IMR-90 (cell line): ENCODE results near the gene SCPEP1. TPM values are rescaled to one million over a fixed set of nuclear protein-coding genes. Genes with fewer than 3 reads are reported as not detected.

ENCODE experiments used
- ATAC-seq: fragments of 200-7000 bp; cut with Tn5 transposase; 2 replicates; pipeline ENCODE4 v1.9.1; 2020; ENCODE audit warnings: low read depth, mild to moderate bottlenecking, moderate library complexity
- BruUV-seq: library from RNA; stranded (reverse); fragments of 400-500 nt; replicated peaks from 2 replicates; lab custom pipeline; 2021; lab: Mats Ljungman, UMichigan
- CTCF ChIA-PET: fragments of 300-600 bp; formaldehyde crosslinking; extraction: SDS; loops from one replicate; lab custom pipeline; 2021; ENCODE audit warnings: antibody characterized with exemption; lab: Yijun Ruan, JAX
- POLR2A ChIA-PET: fragments of 300-600 bp; sonication (Branson Sonifier 250); formaldehyde crosslinking; loops from one replicate; lab custom pipeline; 2022; ENCODE audit warnings: antibody characterized with exemption; ENCODE audit not compliant: unreplicated experiment; lab: Charles Lee
- DNase-seq: peaks from one replicate; pipeline ENCODE4 v3.0.0; 2013
- H2AFZ ChIP-seq: replicated peaks from 2 replicates; pipeline ENCODE3; 2013; ENCODE audit warnings: low read length, mild to moderate bottlenecking; ENCODE audit not compliant: poor library complexity
- H2AK5ac ChIP-seq: 2 replicates; pipeline ENCODE4 v1.6.1; 2013; ENCODE audit warnings: low read depth, low read length, inconsistent platforms
- H2AK9ac ChIP-seq: replicated peaks from 2 replicates; pipeline ENCODE3; 2013; ENCODE audit warnings: mild to moderate bottlenecking, low read depth, low read length, moderate library complexity; ENCODE audit not compliant: poor library complexity
- H2BK120ac ChIP-seq: 2 replicates; pipeline ENCODE4 v1.6.1; 2013; ENCODE audit warnings: low read depth, low read length, inconsistent platforms
- H2BK15ac ChIP-seq: 3 replicates; pipeline ENCODE4 v1.6.1; 2013; ENCODE audit warnings: low read depth, low read length, inconsistent platforms
- H2BK20ac ChIP-seq: 2 replicates; pipeline ENCODE4 v1.6.1; 2013; ENCODE audit warnings: low read depth, mild to moderate bottlenecking, inconsistent platforms, low read length, moderate library complexity
- H2BK5ac ChIP-seq: 2 replicates; pipeline ENCODE4 v1.6.1; 2013; ENCODE audit warnings: mild to moderate bottlenecking, low read depth, low read length, inconsistent platforms; ENCODE audit not compliant: poor library complexity, severe bottlenecking
- H3K14ac ChIP-seq: replicated peaks from 2 replicates; pipeline ENCODE4 v1.6.1; 2013; ENCODE audit warnings: low read depth, low read length, inconsistent platforms
- H3K18ac ChIP-seq: 2 replicates; pipeline ENCODE4 v1.6.1; 2013; ENCODE audit warnings: low read depth, low read length, control low read depth
- H3K23ac ChIP-seq: 2 replicates; pipeline ENCODE4 v1.6.1; 2013; ENCODE audit warnings: low read depth, low read length, inconsistent platforms
- H3K27ac ChIP-seq: 2 replicates; pipeline ENCODE4 v1.5.1; 2013; ENCODE audit warnings: mild to moderate bottlenecking, control low read depth, low read length; ENCODE audit not compliant: insufficient read depth
- H3K27me3 ChIP-seq: 2 replicates; pipeline ENCODE4 v1.6.1; 2013; ENCODE audit warnings: low read length; ENCODE audit not compliant: control insufficient read depth, insufficient read depth
- H3K36me3 ChIP-seq: 2 replicates; pipeline ENCODE4 v1.6.1; 2013; ENCODE audit warnings: low read length, mixed read lengths; ENCODE audit not compliant: control insufficient read depth, insufficient read depth
- H3K4ac ChIP-seq: 2 replicates; pipeline ENCODE4 v1.6.1; 2013; ENCODE audit warnings: low read depth, low read length, inconsistent platforms
- H3K4me1 ChIP-seq: 2 replicates; pipeline ENCODE4 v1.6.1; 2013; ENCODE audit warnings: low read length, mixed read lengths; ENCODE audit not compliant: control insufficient read depth, insufficient read depth
- H3K4me2 ChIP-seq: 2 replicates; pipeline ENCODE4 v1.6.1; 2013; ENCODE audit warnings: low read depth, mild to moderate bottlenecking, control low read depth, low read length, moderate library complexity
- H3K4me3 ChIP-seq: 2 replicates; pipeline ENCODE4 v1.5.1; 2013; ENCODE audit warnings: low read depth, mild to moderate bottlenecking, control low read depth, low read length, moderate library complexity; ENCODE audit not compliant: insufficient read depth
- H3K56ac ChIP-seq: 2 replicates; pipeline ENCODE4 v1.6.1; 2013; ENCODE audit warnings: low read length, inconsistent platforms; ENCODE audit not compliant: insufficient read depth; ENCODE audit errors: extremely low read depth
- H3K79me1 ChIP-seq, 2 experiments: 2 replicates each; pipeline ENCODE4 v1.6.1; 2013; ENCODE audit warnings: low read length in 2 of 2, inconsistent platforms in 1 of 2, low read depth in 1 of 2
- H3K9ac ChIP-seq: 2 replicates; pipeline ENCODE4 v1.6.1; 2013; ENCODE audit warnings: low read depth, low read length, control low read depth
- H3K9me1 ChIP-seq: 2 replicates; pipeline ENCODE4 v1.6.1; 2013; ENCODE audit warnings: low read length, inconsistent platforms; ENCODE audit not compliant: insufficient read depth
- H3K9me3 ChIP-seq: 2 replicates; pipeline ENCODE4 v1.6.1; 2013; ENCODE audit warnings: low read length; ENCODE audit not compliant: control insufficient read depth, insufficient read depth
- H4K20me1 ChIP-seq: 2 replicates; pipeline ENCODE4 v1.6.1; 2013; ENCODE audit warnings: low read length, inconsistent platforms; ENCODE audit not compliant: insufficient read depth
- H4K5ac ChIP-seq: 2 replicates; pipeline ENCODE4 v1.6.1; 2013; ENCODE audit warnings: mild to moderate bottlenecking, low read depth, low read length, control low read depth
- H4K8ac ChIP-seq, 2 experiments: 2 replicates each; pipeline ENCODE4 v1.6.1; 2013; ENCODE audit warnings: low read depth in 2 of 2, low read length in 2 of 2, control low read depth in 1 of 2, inconsistent platforms in 1 of 2
- H4K91ac ChIP-seq: 2 replicates; pipeline ENCODE4 v1.6.1; 2013; ENCODE audit warnings: low read depth, low read length, inconsistent platforms; ENCODE audit not compliant: insufficient read depth
- BHLHE40 ChIP-seq: fragments of 150-350 bp; IDR thresholded peaks from 2 replicates; pipeline ENCODE4 v1.6.1; 2016; ENCODE audit warnings: mild to moderate bottlenecking, low read depth, low read length
- CEBPB ChIP-seq: IDR thresholded peaks from 2 replicates; pipeline ENCODE4 v1.6.1; 2012; ENCODE audit warnings: low read depth, low read length, improper control_type of control experiment
- CHD1 ChIP-seq: IDR thresholded peaks from 2 replicates; pipeline ENCODE4 v1.6.1; 2012; ENCODE audit warnings: low read depth, low read length, improper control_type of control experiment
- ELK1 ChIP-seq: fragments of 150-350 bp; IDR thresholded peaks from 2 replicates; pipeline ENCODE4 v1.6.1; 2016; ENCODE audit warnings: low read depth, mild to moderate bottlenecking, low read length, moderate library complexity, borderline replicate concordance
- FOS ChIP-seq: fragments of 150-350 bp; IDR thresholded peaks from 2 replicates; pipeline ENCODE4 v1.6.1; 2016; ENCODE audit warnings: low read depth, low read length
- MAFK ChIP-seq: IDR thresholded peaks from 2 replicates; pipeline ENCODE4 v1.6.1; 2012; ENCODE audit warnings: low read depth, low read length, improper control_type of control experiment
- MAZ ChIP-seq: IDR thresholded peaks from 2 replicates; pipeline ENCODE4 v1.6.1; 2012; ENCODE audit warnings: low read depth, mild to moderate bottlenecking, low read length, improper control_type of control experiment, moderate library complexity, borderline replicate concordance
- MXI1 ChIP-seq: IDR thresholded peaks from 2 replicates; pipeline ENCODE4 v1.6.1; 2012; ENCODE audit warnings: low read depth, mild to moderate bottlenecking, low read length, moderate library complexity, borderline replicate concordance
- NFE2L2 ChIP-seq: fragments of 150-350 bp; IDR thresholded peaks from 2 replicates; pipeline ENCODE4 v1.6.1; 2016; ENCODE audit warnings: low read depth, mild to moderate bottlenecking, low read length
- POLR2A ChIP-seq: IDR thresholded peaks from 2 replicates; pipeline ENCODE4 v1.6.1; 2012; ENCODE audit warnings: mild to moderate bottlenecking, low read depth, low read length
- RAD21 ChIP-seq: IDR thresholded peaks from 2 replicates; pipeline ENCODE4 v1.6.1; 2012; ENCODE audit warnings: low read length, improper control_type of control experiment
- RCOR1 ChIP-seq: IDR thresholded peaks from 2 replicates; pipeline ENCODE4 v1.6.1; 2012; ENCODE audit warnings: mild to moderate bottlenecking, low read length, improper control_type of control experiment; ENCODE audit not compliant: insufficient replicate concordance
- RFX5 ChIP-seq: IDR thresholded peaks from 2 replicates; pipeline ENCODE4 v1.8.0; 2012; ENCODE audit warnings: low read depth, mild to moderate bottlenecking, low read length, moderate library complexity
- SMC3 ChIP-seq: fragments of 150-350 bp; IDR thresholded peaks from 2 replicates; pipeline ENCODE4 v1.6.1; 2016; ENCODE audit warnings: low read depth, mild to moderate bottlenecking, antibody characterized with exemption, low read length, moderate library complexity
- USF2 ChIP-seq: fragments of 150-350 bp; IDR thresholded peaks from 2 replicates; pipeline ENCODE4 v1.6.1; 2017; ENCODE audit warnings: mild to moderate bottlenecking, antibody characterized with exemption, low read length, low read depth
- WGBS, 2 experiments: methylation state at CpG; one replicate each; pipeline versions ENCODE4 v1.1.5 to v1.1.7; 2013; ENCODE audit warnings: missing lambda C conversion rate in 2 of 2; ENCODE audit not compliant: insufficient read length in 1 of 2; ENCODE audit errors: extremely low coverage in 2 of 2; 5-methylcytosine and 5-hydroxymethylcytosine counted together
- dilution Hi-C: fragments of 300-500 bp; cut with HindIII; formaldehyde crosslinking; loops from one replicate; pipeline ENCODE4 v1.14.3; 2018; ENCODE audit warnings: low sequenced_read_pairs; ENCODE audit not compliant: unreplicated experiment
- in situ Hi-C: fragments of 300-500 bp; cut with MboI; formaldehyde crosslinking; loops from 3 replicates; pipeline ENCODE4 v1.14.3; 2019; ENCODE audit warnings: low sequenced_read_pairs, inconsistent platforms, mixed read lengths
- intact Hi-C: fragments of 100-400 bp; cut with micrococcal nuclease; formaldehyde crosslinking; loops from 2 replicates; pipeline ENCODE4 v1.10.0; 2022
- polyA plus RNA-seq, 3 experiments: library from polyadenylated mRNA; depleted of rRNA; stranded (reverse); fragments of >200 nt; gene quantifications; 2 replicates each; pipeline ENCODE4 v1.2.3, GENCODE V29; 2012; ENCODE audit warnings: low replicate concordance in 1 of 3
- total RNA-seq: library from RNA; depleted of rRNA; stranded (reverse); fragments of >200 nt; gene quantifications from 2 replicates; pipeline ENCODE4 v1.2.3, GENCODE V29; 2012
- TF ChIP-seq, protein P1 (sequence below): conservative IDR thresholded peaks from 2 replicates; pipeline ENCODE4 v1.5.1; 2012; ENCODE audit warnings: mild to moderate bottlenecking, low read depth, low read length, improper control_type of control experiment

SCPEP1 gene
- total and polyA plus RNA-seq, 2 of the 4 experiments (the other 2 are of a cell fraction) = 16.5 to 32.1 TPM

DNA sequence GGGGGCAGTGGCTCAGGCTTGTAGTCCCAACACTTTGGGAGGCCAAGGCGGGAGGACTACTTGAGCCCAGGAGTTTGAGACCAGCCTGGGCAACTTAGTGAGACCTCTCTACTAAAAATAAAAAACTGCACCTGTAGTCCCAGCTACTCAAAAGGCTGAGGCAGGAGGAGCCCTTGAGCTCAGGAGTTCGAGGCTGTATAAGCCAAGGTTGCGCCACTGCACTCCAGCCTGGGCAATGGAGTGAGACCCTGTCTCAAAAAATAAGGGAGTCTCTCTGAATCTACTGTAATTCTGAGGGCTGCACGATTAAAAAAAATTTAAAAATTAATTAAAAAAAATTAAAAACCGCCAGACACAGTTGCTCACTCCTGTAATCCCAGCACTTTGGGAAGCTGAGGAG lies 20.9 kb upstream of the SCPEP1 start:
- Histone ChIP-seq H4K20me1 (no peaks in the 10 kb centered on the region; the same call in 1 of the 2 replicates), H4K5ac (no peak overlapping the region), H4K91ac (no peak overlapping the region), H3K9ac (no peak overlapping the region), H4K8ac (no peak overlapping the region), H3K56ac (no peak overlapping the region), H2BK5ac (no peak overlapping the region), H3K9me3 (no peaks in the 10 kb centered on the region), H2AFZ (no peak overlapping the region), H3K36me3 (peaks cover 2% of the 10 kb centered on the region; the same call in 1 of the 2 replicates), H3K4ac (no peak overlapping the region), H3K4me1 (peaks cover 8% of the 10 kb centered on the region), H3K4me2 (no peak overlapping the region), H3K79me1 (peaks cover 41 to 65% of the 10 kb centered on the region in 2 experiments), H3K27me3 (no peaks in the 10 kb centered on the region), H3K14ac (no peak overlapping the region), H2BK15ac (no peak overlapping the region), H2AK9ac (no peak overlapping the region), H3K9me1 (peaks cover 14% of the 10 kb centered on the region), H2AK5ac (no peak overlapping the region), H2BK120ac (no peak overlapping the region), H3K18ac (no peak overlapping the region), H3K27ac (no peak overlapping the region), H3K4me3 (no peak overlapping the region), H2BK20ac (no peak overlapping the region), H3K23ac (no peak overlapping the region)
- dilution Hi-C loops (no loop called here), intact Hi-C loops (no loop called here), in situ Hi-C loops (no loop called here)
- BruUV-seq = no TSS peak
- DNase-seq = no peak
- ChIA-PET CTCF (no interaction called here), POLR2A (no interaction called here)
- no peak for TF ChIP-seq POLR2A
- TF ChIP-seq, protein P1, sequence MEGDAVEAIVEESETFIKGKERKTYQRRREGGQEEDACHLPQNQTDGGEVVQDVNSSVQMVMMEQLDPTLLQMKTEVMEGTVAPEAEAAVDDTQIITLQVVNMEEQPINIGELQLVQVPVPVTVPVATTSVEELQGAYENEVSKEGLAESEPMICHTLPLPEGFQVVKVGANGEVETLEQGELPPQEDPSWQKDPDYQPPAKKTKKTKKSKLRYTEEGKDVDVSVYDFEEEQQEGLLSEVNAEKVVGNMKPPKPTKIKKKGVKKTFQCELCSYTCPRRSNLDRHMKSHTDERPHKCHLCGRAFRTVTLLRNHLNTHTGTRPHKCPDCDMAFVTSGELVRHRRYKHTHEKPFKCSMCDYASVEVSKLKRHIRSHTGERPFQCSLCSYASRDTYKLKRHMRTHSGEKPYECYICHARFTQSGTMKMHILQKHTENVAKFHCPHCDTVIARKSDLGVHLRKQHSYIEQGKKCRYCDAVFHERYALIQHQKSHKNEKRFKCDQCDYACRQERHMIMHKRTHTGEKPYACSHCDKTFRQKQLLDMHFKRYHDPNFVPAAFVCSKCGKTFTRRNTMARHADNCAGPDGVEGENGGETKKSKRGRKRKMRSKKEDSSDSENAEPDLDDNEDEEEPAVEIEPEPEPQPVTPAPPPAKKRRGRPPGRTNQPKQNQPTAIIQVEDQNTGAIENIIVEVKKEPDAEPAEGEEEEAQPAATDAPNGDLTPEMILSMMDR = no peak
- no peak for TF ChIP-seq CEBPB
- TF ChIP-seq SMC3 = no peak
- TF ChIP-seq MAFK = no peak
- TF ChIP-seq BHLHE40 = no peak
- TF ChIP-seq RCOR1 = no peak
- TF ChIP-seq CHD1 = no peak
- no peak for TF ChIP-seq FOS
- no peak for TF ChIP-seq RFX5
- no peak for TF ChIP-seq NFE2L2
- no peak for TF ChIP-seq ELK1
- TF ChIP-seq USF2 = no peak
- TF ChIP-seq MAZ = no peak
- no peak for TF ChIP-seq RAD21
- no peak for TF ChIP-seq MXI1
- WGBS, 2 experiments = no CpG with 5 or more reads among the region's 5 CpGs
- ATAC-seq = no peak
